HepG2 (cell line): ENCODE results near the gene ANAPC5. TPM values are rescaled to one million over a fixed set of nuclear protein-coding genes. Genes with fewer than 3 reads are reported as not detected.

Source experiments
- CBX5 ChIP-seq: sonication (generic); formaldehyde crosslinking; IDR thresholded peaks from 2 replicates; pipeline ENCODE4 v1.4.0; 2020; ENCODE audit warnings: missing genetic modification reagents, borderline replicate concordance
- GLI4 ChIP-seq: sonication (generic); formaldehyde crosslinking; IDR thresholded peaks from 2 replicates; pipeline ENCODE4 v1.5.1; 2020; ENCODE audit warnings: missing genetic modification reagents, mild to moderate bottlenecking, moderate library complexity, borderline replicate concordance
- HMG20A ChIP-seq: IDR thresholded peaks from 2 replicates; pipeline ENCODE4 v1.6.1; 2016; ENCODE audit warnings: borderline replicate concordance
- IRF2 ChIP-seq: IDR thresholded peaks from 2 replicates; pipeline ENCODE4 v1.6.1; 2018; ENCODE audit warnings: missing genetic modification reagents, missing compliant biosample characterization
- IRX3 ChIP-seq: sonication (generic); formaldehyde crosslinking; IDR thresholded peaks from 2 replicates; pipeline ENCODE4 v1.8.1; 2023; ENCODE audit warnings: mild to moderate bottlenecking, low read depth, missing genetic modification reagents, borderline replicate concordance
- ISX ChIP-seq: sonication (generic); formaldehyde crosslinking; conservative IDR thresholded peaks from 2 replicates; pipeline ENCODE4 v1.5.0; 2020; ENCODE audit warnings: missing genetic modification reagents
- NR2F6 ChIP-seq, 2 experiments: IDR thresholded peaks; 2 replicates each; pipeline ENCODE4 v1.6.1; 2016; ENCODE audit warnings: antibody characterized with exemption in 1 of 2, mild to moderate bottlenecking in 1 of 2
- PLRG1 ChIP-seq: fragments of 450-650 bp; conservative IDR thresholded peaks from 2 replicates; pipeline ENCODE4 v1.6.1; 2016
- REPIN1 ChIP-seq: sonication (generic); formaldehyde crosslinking; IDR thresholded peaks from 2 replicates; pipeline ENCODE4 v1.8.0; 2022; ENCODE audit warnings: missing genetic modification reagents, low read depth, mild to moderate bottlenecking, borderline replicate concordance
- SMARCE1 ChIP-seq: fragments of 450-650 bp; IDR thresholded peaks from 2 replicates; pipeline ENCODE4 v1.6.1; 2017; ENCODE audit warnings: borderline replicate concordance
- SMYD3 ChIP-seq: sonication (generic); formaldehyde crosslinking; IDR thresholded peaks from 2 replicates; pipeline ENCODE4 v1.8.1; 2023; ENCODE audit warnings: mild to moderate bottlenecking, missing genetic modification reagents
- ZFY ChIP-seq: sonication (generic); formaldehyde crosslinking; IDR thresholded peaks from 2 replicates; pipeline ENCODE4 v1.4.0; 2020; ENCODE audit warnings: missing genetic modification reagents
- ZNF124 ChIP-seq: sonication (generic); formaldehyde crosslinking; IDR thresholded peaks from 2 replicates; pipeline ENCODE4 v1.4.0; 2020; ENCODE audit warnings: missing genetic modification reagents
- ZNF331 ChIP-seq: sonication (generic); formaldehyde crosslinking; IDR thresholded peaks from 2 replicates; pipeline ENCODE4 v1.4.0; 2020; ENCODE audit warnings: missing genetic modification reagents
- ZNF44 ChIP-seq: sonication (generic); formaldehyde crosslinking; IDR thresholded peaks from 2 replicates; pipeline ENCODE4 v1.5.1; 2020; ENCODE audit warnings: mild to moderate bottlenecking, missing genetic modification reagents
- ZSCAN12 ChIP-seq: sonication (generic); formaldehyde crosslinking; IDR thresholded peaks from 2 replicates; pipeline ENCODE4 v1.9.0; 2021; ENCODE audit warnings: mild to moderate bottlenecking, missing genetic modification reagents
- ZSCAN30 ChIP-seq: sonication (generic); formaldehyde crosslinking; IDR thresholded peaks from 2 replicates; pipeline ENCODE4 v1.5.0; 2020; ENCODE audit warnings: mild to moderate bottlenecking, missing genetic modification reagents
- polyA plus RNA-seq, 8 experiments: library from polyadenylated mRNA; depleted of rRNA in 3 of 8; stranded (reverse) in 7 of 8; unstranded in 1 of 8; fragments of >200 nt; fragmentation: Illumina TruSeq in 4 of 8; extraction: Trizol in 4 of 8; gene quantifications; 2 replicates each; pipeline versions ENCODE4 v1.2.1 to v1.2.3, GENCODE V29; 2011 to 2016; ENCODE audit warnings: low read depth in 4 of 8, missing spikeins in 1 of 8, mixed read lengths in 1 of 8; ENCODE audit not compliant: insufficient read depth in 1 of 8
- total RNA-seq, 5 experiments: library from RNA; depleted of rRNA; stranded (reverse); fragments of >200 nt; fragmentation: Illumina TruSeq; extraction: Trizol; gene quantifications; 2 replicates each; pipeline ENCODE4 v1.2.3, GENCODE V29; 2016; ENCODE audit warnings: low read depth in 1 of 5
- TF ChIP-seq, protein P1 (sequence below): IDR thresholded peaks from 2 replicates; pipeline ENCODE4 v1.6.1; 2012; ENCODE audit warnings: inconsistent platforms
- TF ChIP-seq, protein P2 (sequence below): sonication (generic); formaldehyde crosslinking; IDR thresholded peaks from 2 replicates; pipeline ENCODE4 v1.4.0; 2020; ENCODE audit warnings: mild to moderate bottlenecking, low read depth, missing genetic modification reagents
- TF ChIP-seq, protein P3 (sequence below): sonication (generic); formaldehyde crosslinking; IDR thresholded peaks from 2 replicates; pipeline ENCODE4 v1.5.0; 2020; ENCODE audit warnings: mild to moderate bottlenecking, missing genetic modification reagents
- TF ChIP-seq, protein P4 (sequence below): sonication (generic); formaldehyde crosslinking; IDR thresholded peaks from 2 replicates; pipeline ENCODE4 v1.5.1; 2020; ENCODE audit warnings: mild to moderate bottlenecking, missing genetic modification reagents, moderate library complexity
- TF ChIP-seq, protein P5 (sequence below): sonication (generic); formaldehyde crosslinking; IDR thresholded peaks from 2 replicates; pipeline ENCODE4 v1.8.1; 2023; ENCODE audit warnings: mild to moderate bottlenecking, missing genetic modification reagents, borderline replicate concordance
- TF ChIP-seq, protein P6 (sequence below): sonication (generic); formaldehyde crosslinking; IDR thresholded peaks from 2 replicates; pipeline ENCODE4 v1.5.0; 2020; ENCODE audit warnings: mild to moderate bottlenecking, missing genetic modification reagents

The ANAPC5 gene
- total and polyA plus RNA-seq, 2 of the 13 experiments (the other 11 are each of a cell fraction or from before 2014, with no cell fraction given): 146 to 161 TPM

DNA sequence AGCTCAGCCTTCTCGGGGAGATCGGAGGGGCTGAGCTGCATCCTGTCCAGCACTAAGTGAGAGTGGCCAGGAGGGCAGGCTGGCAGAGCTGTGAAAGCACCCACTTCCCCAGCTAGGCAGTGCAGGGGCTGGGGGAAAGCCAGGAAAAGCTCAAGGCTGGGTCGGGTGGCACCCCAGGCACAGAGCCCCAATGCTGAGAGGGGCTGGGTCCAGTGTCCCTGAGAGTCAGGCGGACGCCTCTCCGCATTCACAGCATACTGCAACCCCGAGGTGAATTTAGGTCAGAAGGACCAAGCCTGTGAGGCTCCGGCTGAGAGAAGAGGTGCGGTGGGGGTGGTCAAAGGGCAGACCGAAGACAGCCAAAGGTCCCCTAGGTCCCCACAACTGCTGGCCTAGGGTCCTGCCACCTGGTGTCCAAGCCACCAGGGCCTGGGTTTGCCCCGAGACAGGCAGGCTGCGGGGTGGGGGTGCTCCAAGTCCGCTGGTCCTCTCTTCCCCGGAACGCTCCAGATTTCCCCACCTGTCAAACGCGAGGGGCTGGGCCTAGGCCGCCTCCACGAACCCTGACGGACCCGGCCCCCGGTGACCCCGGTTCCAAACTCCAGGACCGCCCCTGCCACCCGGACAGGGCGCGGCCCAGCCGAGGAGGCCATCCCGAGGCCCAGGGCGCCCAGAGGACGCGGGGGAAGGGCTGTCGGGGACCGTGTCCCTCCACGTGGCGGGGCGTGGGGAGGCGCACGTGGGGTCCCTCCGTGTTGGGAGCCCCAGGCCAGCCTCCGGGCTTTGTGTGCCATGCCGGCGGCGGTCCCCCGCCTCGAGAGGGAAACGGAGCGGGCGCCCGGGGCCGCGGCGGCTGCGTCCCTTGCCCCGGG is 56.2 kb downstream of the ANAPC5 start (continued):
- TF ChIP-seq ZNF44 (CRISPR knock-in tag) (no peak), SMARCE1 (no peak), ZNF124 (CRISPR knock-in tag) (no peak), IRF2 (CRISPR knock-in tag) (no peak), ZSCAN30 (no peak), IRX3 (CRISPR knock-in tag) (no peak), CBX5 (CRISPR knock-in tag) (no peak), GLI4 (no peak), ZFY (peak; percentile 87), ZNF331 (CRISPR knock-in tag) (no peak), PLRG1 (no peak), ISX (CRISPR knock-in tag) (no peak), REPIN1 (no peak), SMYD3 (CRISPR knock-in tag) (no peak), ZSCAN12 (no peak), NR2F6 (IDR thresholded peaks at IDR 0.05) (no peak), NR2F6 (CRISPR knock-in tag; IDR thresholded peaks at IDR 0.05) (no peak), HMG20A (no peak)
- TF ChIP-seq, protein P1, sequence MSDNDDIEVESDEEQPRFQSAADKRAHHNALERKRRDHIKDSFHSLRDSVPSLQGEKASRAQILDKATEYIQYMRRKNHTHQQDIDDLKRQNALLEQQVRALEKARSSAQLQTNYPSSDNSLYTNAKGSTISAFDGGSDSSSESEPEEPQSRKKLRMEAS: peak; percentile 91
- TF ChIP-seq, protein P2, sequence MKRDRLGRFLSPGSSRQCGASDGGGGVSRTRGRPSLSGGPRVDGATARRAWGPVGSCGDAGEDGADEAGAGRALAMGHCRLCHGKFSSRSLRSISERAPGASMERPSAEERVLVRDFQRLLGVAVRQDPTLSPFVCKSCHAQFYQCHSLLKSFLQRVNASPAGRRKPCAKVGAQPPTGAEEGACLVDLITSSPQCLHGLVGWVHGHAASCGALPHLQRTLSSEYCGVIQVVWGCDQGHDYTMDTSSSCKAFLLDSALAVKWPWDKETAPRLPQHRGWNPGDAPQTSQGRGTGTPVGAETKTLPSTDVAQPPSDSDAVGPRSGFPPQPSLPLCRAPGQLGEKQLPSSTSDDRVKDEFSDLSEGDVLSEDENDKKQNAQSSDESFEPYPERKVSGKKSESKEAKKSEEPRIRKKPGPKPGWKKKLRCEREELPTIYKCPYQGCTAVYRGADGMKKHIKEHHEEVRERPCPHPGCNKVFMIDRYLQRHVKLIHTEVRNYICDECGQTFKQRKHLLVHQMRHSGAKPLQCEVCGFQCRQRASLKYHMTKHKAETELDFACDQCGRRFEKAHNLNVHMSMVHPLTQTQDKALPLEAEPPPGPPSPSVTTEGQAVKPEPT: no peak
- TF ChIP-seq, protein P3, sequence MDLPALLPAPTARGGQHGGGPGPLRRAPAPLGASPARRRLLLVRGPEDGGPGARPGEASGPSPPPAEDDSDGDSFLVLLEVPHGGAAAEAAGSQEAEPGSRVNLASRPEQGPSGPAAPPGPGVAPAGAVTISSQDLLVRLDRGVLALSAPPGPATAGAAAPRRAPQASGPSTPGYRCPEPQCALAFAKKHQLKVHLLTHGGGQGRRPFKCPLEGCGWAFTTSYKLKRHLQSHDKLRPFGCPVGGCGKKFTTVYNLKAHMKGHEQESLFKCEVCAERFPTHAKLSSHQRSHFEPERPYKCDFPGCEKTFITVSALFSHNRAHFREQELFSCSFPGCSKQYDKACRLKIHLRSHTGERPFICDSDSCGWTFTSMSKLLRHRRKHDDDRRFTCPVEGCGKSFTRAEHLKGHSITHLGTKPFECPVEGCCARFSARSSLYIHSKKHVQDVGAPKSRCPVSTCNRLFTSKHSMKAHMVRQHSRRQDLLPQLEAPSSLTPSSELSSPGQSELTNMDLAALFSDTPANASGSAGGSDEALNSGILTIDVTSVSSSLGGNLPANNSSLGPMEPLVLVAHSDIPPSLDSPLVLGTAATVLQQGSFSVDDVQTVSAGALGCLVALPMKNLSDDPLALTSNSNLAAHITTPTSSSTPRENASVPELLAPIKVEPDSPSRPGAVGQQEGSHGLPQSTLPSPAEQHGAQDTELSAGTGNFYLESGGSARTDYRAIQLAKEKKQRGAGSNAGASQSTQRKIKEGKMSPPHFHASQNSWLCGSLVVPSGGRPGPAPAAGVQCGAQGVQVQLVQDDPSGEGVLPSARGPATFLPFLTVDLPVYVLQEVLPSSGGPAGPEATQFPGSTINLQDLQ (CRISPR knock-in tag): no peak
- TF ChIP-seq, protein P4, sequence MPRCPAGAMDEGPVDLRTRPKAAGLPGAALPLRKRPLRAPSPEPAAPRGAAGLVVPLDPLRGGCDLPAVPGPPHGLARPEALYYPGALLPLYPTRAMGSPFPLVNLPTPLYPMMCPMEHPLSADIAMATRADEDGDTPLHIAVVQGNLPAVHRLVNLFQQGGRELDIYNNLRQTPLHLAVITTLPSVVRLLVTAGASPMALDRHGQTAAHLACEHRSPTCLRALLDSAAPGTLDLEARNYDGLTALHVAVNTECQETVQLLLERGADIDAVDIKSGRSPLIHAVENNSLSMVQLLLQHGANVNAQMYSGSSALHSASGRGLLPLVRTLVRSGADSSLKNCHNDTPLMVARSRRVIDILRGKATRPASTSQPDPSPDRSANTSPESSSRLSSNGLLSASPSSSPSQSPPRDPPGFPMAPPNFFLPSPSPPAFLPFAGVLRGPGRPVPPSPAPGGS (CRISPR knock-in tag): no peak; the same call in 1 of the 2 replicates
- TF ChIP-seq, protein P5, sequence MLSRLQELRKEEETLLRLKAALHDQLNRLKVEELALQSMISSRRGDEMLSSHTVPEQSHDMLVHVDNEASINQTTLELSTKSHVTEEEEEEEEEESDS (CRISPR knock-in tag): no peak
- TF ChIP-seq, protein P6, sequence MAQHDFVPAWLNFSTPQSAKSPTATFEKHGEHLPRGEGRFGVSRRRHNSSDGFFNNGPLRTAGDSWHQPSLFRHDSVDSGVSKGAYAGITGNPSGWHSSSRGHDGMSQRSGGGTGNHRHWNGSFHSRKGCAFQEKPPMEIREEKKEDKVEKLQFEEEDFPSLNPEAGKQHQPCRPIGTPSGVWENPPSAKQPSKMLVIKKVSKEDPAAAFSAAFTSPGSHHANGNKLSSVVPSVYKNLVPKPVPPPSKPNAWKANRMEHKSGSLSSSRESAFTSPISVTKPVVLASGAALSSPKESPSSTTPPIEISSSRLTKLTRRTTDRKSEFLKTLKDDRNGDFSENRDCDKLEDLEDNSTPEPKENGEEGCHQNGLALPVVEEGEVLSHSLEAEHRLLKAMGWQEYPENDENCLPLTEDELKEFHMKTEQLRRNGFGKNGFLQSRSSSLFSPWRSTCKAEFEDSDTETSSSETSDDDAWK (CRISPR knock-in tag): no peak
